DND-41 (cell line): ENCODE results near the gene CEP112.

Source experiments
- ATAC-seq: fragments of 200-7000 bp; cut with Tn5 transposase; 3 replicates; pipeline ENCODE4 v1.9.1; 2021; ENCODE audit warnings: low read depth; ENCODE audit not compliant: insufficient read depth
- DNase-seq: peaks from one replicate; pipeline ENCODE4 v3.0.0-alpha.2; 2020
- H2AFZ ChIP-seq: 2 replicates; pipeline ENCODE4 v1.6.0; 2012; ENCODE audit warnings: low read depth, low read length
- H3K27ac ChIP-seq: 2 replicates; pipeline ENCODE4 v1.5.1; 2012; ENCODE audit warnings: low read length, inconsistent platforms
- H3K27me3 ChIP-seq: fragments of 200-600 bp; sonication (generic); 2 replicates; pipeline ENCODE4 v1.6.0; 2012; ENCODE audit warnings: low read length, mild to moderate bottlenecking, inconsistent platforms; ENCODE audit not compliant: insufficient read depth, poor library complexity
- H3K36me3 ChIP-seq: 2 replicates; pipeline ENCODE4 v1.5.1; 2012; ENCODE audit warnings: low read length, inconsistent platforms; ENCODE audit not compliant: insufficient read depth
- H3K4me1 ChIP-seq: 2 replicates; pipeline ENCODE4 v1.5.1; 2012; ENCODE audit warnings: mild to moderate bottlenecking, low read length; ENCODE audit not compliant: insufficient read depth
- H3K4me2 ChIP-seq: 2 replicates; pipeline ENCODE4 v1.6.0; 2012; ENCODE audit warnings: mild to moderate bottlenecking, moderate library complexity, low read length, inconsistent platforms; ENCODE audit not compliant: insufficient read depth
- H3K4me3 ChIP-seq, 2 experiments: fragments of 200-600 bp in 1 of 2; shearing (Covaris generic) in 1 of 2; 2 replicates each; pipeline ENCODE4 v1.5.1; 2012 to 2016; ENCODE audit warnings: inconsistent platforms in 2 of 2, low read length in 2 of 2, mild to moderate bottlenecking in 2 of 2, low read depth in 1 of 2, moderate library complexity in 1 of 2
- H3K79me2 ChIP-seq: 2 replicates; pipeline ENCODE4 v1.6.0; 2012; ENCODE audit warnings: low read length, inconsistent platforms; ENCODE audit not compliant: insufficient read depth
- H3K9ac ChIP-seq: 2 replicates; pipeline ENCODE4 v1.6.0; 2012; ENCODE audit warnings: low read depth, mild to moderate bottlenecking, inconsistent platforms, low read length, moderate library complexity
- H3K9me3 ChIP-seq: 2 replicates; pipeline ENCODE4 v1.5.1; 2012; ENCODE audit warnings: low read length, moderate library complexity, mild to moderate bottlenecking, inconsistent platforms; ENCODE audit not compliant: insufficient read depth, severe bottlenecking
- H4K20me1 ChIP-seq: 2 replicates; pipeline ENCODE4 v1.6.0; 2012; ENCODE audit warnings: low read length; ENCODE audit not compliant: insufficient read depth
- EZH2 ChIP-seq: IDR thresholded peaks from 3 replicates; pipeline ENCODE4 v1.6.1; 2012; ENCODE audit warnings: borderline replicate concordance, low read depth, mild to moderate bottlenecking, moderate library complexity, low read length, inconsistent platforms; ENCODE audit not compliant: severe bottlenecking
- TF ChIP-seq, protein P1 (sequence below): IDR thresholded peaks from 2 replicates; pipeline ENCODE4 v1.5.1; 2012; ENCODE audit warnings: borderline replicate concordance, low read length, moderate library complexity, mild to moderate bottlenecking; ENCODE audit not compliant: poor library complexity, severe bottlenecking; ENCODE audit errors: extremely low read depth

The CEP112 gene

DNA sequence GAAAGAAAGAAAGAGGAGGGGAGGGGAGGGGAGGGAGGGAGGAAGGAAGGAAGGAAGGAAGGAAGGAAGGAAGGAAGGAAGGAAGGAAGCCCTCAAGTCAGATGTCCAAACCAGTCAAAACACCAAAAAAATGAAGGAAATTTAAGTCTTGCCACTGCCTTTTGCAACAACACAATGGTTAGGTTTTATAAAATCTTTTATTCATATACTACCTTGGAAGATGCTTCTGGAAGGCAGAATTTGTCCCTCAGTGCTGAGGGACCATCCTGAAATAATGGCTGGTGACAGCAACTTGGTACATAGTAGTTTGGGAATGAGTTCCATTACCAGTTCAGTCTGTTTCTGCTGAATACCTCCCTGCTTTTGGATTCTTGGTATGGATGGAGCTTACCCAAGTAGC, 29.4 kb upstream of the CEP112 start:
- no peak for TF ChIP-seq EZH2
- TF ChIP-seq, protein P1, sequence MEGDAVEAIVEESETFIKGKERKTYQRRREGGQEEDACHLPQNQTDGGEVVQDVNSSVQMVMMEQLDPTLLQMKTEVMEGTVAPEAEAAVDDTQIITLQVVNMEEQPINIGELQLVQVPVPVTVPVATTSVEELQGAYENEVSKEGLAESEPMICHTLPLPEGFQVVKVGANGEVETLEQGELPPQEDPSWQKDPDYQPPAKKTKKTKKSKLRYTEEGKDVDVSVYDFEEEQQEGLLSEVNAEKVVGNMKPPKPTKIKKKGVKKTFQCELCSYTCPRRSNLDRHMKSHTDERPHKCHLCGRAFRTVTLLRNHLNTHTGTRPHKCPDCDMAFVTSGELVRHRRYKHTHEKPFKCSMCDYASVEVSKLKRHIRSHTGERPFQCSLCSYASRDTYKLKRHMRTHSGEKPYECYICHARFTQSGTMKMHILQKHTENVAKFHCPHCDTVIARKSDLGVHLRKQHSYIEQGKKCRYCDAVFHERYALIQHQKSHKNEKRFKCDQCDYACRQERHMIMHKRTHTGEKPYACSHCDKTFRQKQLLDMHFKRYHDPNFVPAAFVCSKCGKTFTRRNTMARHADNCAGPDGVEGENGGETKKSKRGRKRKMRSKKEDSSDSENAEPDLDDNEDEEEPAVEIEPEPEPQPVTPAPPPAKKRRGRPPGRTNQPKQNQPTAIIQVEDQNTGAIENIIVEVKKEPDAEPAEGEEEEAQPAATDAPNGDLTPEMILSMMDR = no peak
- Histone ChIP-seq H3K36me3 (no peaks in the 10 kb centered on the region), H2AFZ (no peak overlapping the region), H3K9me3 (no peaks in the 10 kb centered on the region), H3K27me3 (no peaks in the 10 kb centered on the region), H3K4me1 (no peaks in the 10 kb centered on the region), H3K4me3 (no peak overlapping the region), H3K79me2 (no peaks in the 10 kb centered on the region), H3K27ac (no peak overlapping the region), H3K9ac (no peak overlapping the region), H4K20me1 (no peaks in the 10 kb centered on the region), H3K4me2 (no peak overlapping the region)
- DNase-seq (no peak), ATAC-seq (no peak)

- H4K20me1 ChIP-seq = no peaks in the 10 kb centered on the region
- H3K9me3 ChIP-seq = no peaks in the 10 kb centered on the region
- H3K79me2 ChIP-seq = no peaks in the 10 kb centered on the region
- no peak overlapping the region for H3K9ac ChIP-seq
- no peak overlapping the region for H2AFZ ChIP-seq
- TF ChIP-seq EZH2 = no peak
- TF ChIP-seq, protein P1 = no peak
- DNase-seq (no peak), ATAC-seq (no peak)
- no peaks in the 10 kb centered on the region for H3K36me3 ChIP-seq
- H3K4me1 ChIP-seq = no peaks in the 10 kb centered on the region
- H3K27ac ChIP-seq = no peak overlapping the region
- H3K27me3 ChIP-seq = no peaks in the 10 kb centered on the region
- H3K4me3 ChIP-seq = no peak overlapping the region
- H3K4me2 ChIP-seq = no peak overlapping the region
These were observed 28.3 kb upstream of the CEP112 start for GRCh38 chr17:66220079-66220835.

- Histone ChIP-seq H2AFZ (no peak overlapping the region), H3K4me1 (no peaks in the 10 kb centered on the region), H3K27me3 (no peaks in the 10 kb centered on the region), H3K9ac (no peak overlapping the region), H3K79me2 (no peaks in the 10 kb centered on the region), H3K9me3 (no peaks in the 10 kb centered on the region), H3K27ac (no peak overlapping the region), H3K36me3 (no peaks in the 10 kb centered on the region), H4K20me1 (no peaks in the 10 kb centered on the region), H3K4me2 (no peak overlapping the region), H3K4me3 (no peak overlapping the region)
- no peak for DNase-seq
- TF ChIP-seq, protein P1 = no peak
- no peak for TF ChIP-seq EZH2
- no peak for ATAC-seq
These were observed 23.6 kb upstream of the CEP112 start for GRCh38 chr17:66215529-66215911.
